ENCODE measurements around the gene TRDN.

- no peak for TF ChIP-seq POLR2A (IDR thresholded peaks at IDR 0.05)
- TF ChIP-seq, protein P1, sequence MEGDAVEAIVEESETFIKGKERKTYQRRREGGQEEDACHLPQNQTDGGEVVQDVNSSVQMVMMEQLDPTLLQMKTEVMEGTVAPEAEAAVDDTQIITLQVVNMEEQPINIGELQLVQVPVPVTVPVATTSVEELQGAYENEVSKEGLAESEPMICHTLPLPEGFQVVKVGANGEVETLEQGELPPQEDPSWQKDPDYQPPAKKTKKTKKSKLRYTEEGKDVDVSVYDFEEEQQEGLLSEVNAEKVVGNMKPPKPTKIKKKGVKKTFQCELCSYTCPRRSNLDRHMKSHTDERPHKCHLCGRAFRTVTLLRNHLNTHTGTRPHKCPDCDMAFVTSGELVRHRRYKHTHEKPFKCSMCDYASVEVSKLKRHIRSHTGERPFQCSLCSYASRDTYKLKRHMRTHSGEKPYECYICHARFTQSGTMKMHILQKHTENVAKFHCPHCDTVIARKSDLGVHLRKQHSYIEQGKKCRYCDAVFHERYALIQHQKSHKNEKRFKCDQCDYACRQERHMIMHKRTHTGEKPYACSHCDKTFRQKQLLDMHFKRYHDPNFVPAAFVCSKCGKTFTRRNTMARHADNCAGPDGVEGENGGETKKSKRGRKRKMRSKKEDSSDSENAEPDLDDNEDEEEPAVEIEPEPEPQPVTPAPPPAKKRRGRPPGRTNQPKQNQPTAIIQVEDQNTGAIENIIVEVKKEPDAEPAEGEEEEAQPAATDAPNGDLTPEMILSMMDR (IDR thresholded peaks at IDR 0.05), result no peak
These were observed 147.2 kb downstream of the TRDN start for GRCh38 chr6:123489589-123489988.

All from esophagus squamous epithelium (tissue), 4 donors.